HG03378 (cell line): ENCODE data around the gene SLC25A42.
"Not testable (repeated sequence)": the region's sequence is repeated elsewhere in the genome, so short reads cannot be mapped to it uniquely, and the experiment has no call there.

Experiments
- ATAC-seq: cut with Tn5 transposase; IDR thresholded peaks from one replicate; pipeline ENCODE4 v1.9.1; 2021; ENCODE audit warnings: mild to moderate bottlenecking, moderate library complexity; ENCODE audit not compliant: unreplicated experiment

Gene SLC25A42

GRCh38 chr19:19068659-19069654, 5.2 kb downstream of the SLC25A42 start:
- ATAC-seq = no peak

- ATAC-seq = no peak
Measured at GRCh38 chr19:19071897-19072296, 8.1 kb downstream of the SLC25A42 start.

- no peak for ATAC-seq
Measured at GRCh38 chr19:19074196-19074882, 10.5 kb downstream of the SLC25A42 start.

- ATAC-seq = no peak
Measured at GRCh38 chr19:19075126-19075525, 11.3 kb downstream of the SLC25A42 start.

- no peak for ATAC-seq
Measured at GRCh38 chr19:19076476-19076875, 12.7 kb downstream of the SLC25A42 start.

GRCh38 chr19:19077103-19077502, 13.3 kb downstream of the SLC25A42 start:
- no peak for ATAC-seq

- ATAC-seq = no peak
Measured at GRCh38 chr19:19078801-19079200, 15.0 kb downstream of the SLC25A42 start.

- ATAC-seq = no peak
Measured at GRCh38 chr19:19079571-19079970, 15.8 kb downstream of the SLC25A42 start.

- ATAC-seq = no peak
Measured at GRCh38 chr19:19081642-19082151, 17.9 kb downstream of the SLC25A42 start.

- ATAC-seq = no peak
Measured at GRCh38 chr19:19083413-19084178, 19.8 kb downstream of the SLC25A42 start.

- no peak for ATAC-seq
Measured at GRCh38 chr19:19087676-19088075, 23.9 kb downstream of the SLC25A42 start.

GRCh38 chr19:19094513-19094912, 30.7 kb downstream of the SLC25A42 start:
- ATAC-seq = no peak

- no peak for ATAC-seq
Measured at GRCh38 chr19:19095691-19096090, 31.9 kb downstream of the SLC25A42 start.

- ATAC-seq = no peak
Measured at GRCh38 chr19:19096641-19097627, 33.1 kb downstream of the SLC25A42 start.

GRCh38 chr19:19098084-19098702, 34.4 kb downstream of the SLC25A42 start:
- ATAC-seq = no peak

- ATAC-seq = no peak
Measured at GRCh38 chr19:19098703-19099632, 35.2 kb downstream of the SLC25A42 start.

GRCh38 chr19:19101540-19101939, 37.7 kb downstream of the SLC25A42 start:
- ATAC-seq = no peak

GRCh38 chr19:19102566-19102965, 38.8 kb downstream of the SLC25A42 start:
- ATAC-seq = not testable (repeated sequence)
